Endodermal cell (in vitro differentiated cells): ENCODE results near the gene CFP. TPM values are rescaled to one million over a fixed set of nuclear protein-coding genes. Genes with fewer than 3 reads are reported as not detected.

Experiments used
- DNase-seq: peaks from one replicate; pipeline ENCODE4 v3.0.0-alpha.2; 2017
- H3K27ac ChIP-seq: 2 replicates; pipeline ENCODE4 v1.5.1; 2013; ENCODE audit warnings: mild to moderate bottlenecking, low read depth, low read length, moderate library complexity
- H3K27me3 ChIP-seq: 2 replicates; pipeline ENCODE4 v1.6.1; 2013; ENCODE audit warnings: mild to moderate bottlenecking, low read length, moderate library complexity; ENCODE audit not compliant: insufficient read depth, control insufficient read depth, poor library complexity, severe bottlenecking
- H3K36me3 ChIP-seq: 2 replicates; pipeline ENCODE4 v1.7.0; 2013; ENCODE audit warnings: mild to moderate bottlenecking, low read length, moderate library complexity; ENCODE audit not compliant: control insufficient read depth, insufficient read depth
- H3K4me1 ChIP-seq: one replicate; pipeline ENCODE4 v1.7.0; 2013; ENCODE audit warnings: low read length; ENCODE audit not compliant: control insufficient read depth, insufficient read depth
- H3K4me3 ChIP-seq: 2 replicates; pipeline ENCODE4 v1.5.1; 2013; ENCODE audit warnings: mild to moderate bottlenecking, low read length, moderate library complexity
- H3K9ac ChIP-seq: 2 replicates; pipeline ENCODE4 v1.6.1; 2013; ENCODE audit warnings: mild to moderate bottlenecking, low read length, moderate library complexity; ENCODE audit not compliant: poor library complexity, severe bottlenecking; ENCODE audit errors: extremely low read depth
- H3K9me3 ChIP-seq: 2 replicates; pipeline ENCODE4 v1.6.1; 2013; ENCODE audit warnings: mild to moderate bottlenecking, low read length, moderate library complexity; ENCODE audit not compliant: control insufficient read depth
- H3K27ac Mint-ChIP-seq: 2 replicates; pipeline ENCODE4 v1.8.0; 2020; ENCODE audit warnings: mixed read lengths
- H3K27me3 Mint-ChIP-seq: 2 replicates; pipeline ENCODE4 v1.8.0; 2021; ENCODE audit warnings: mild to moderate bottlenecking, mixed read lengths; ENCODE audit not compliant: insufficient read depth
- H3K36me3 Mint-ChIP-seq: 2 replicates; pipeline ENCODE4 v1.8.0; 2020; ENCODE audit warnings: low read depth, mixed read lengths
- H3K4me1 Mint-ChIP-seq: 2 replicates; pipeline ENCODE4 v1.8.0; 2020; ENCODE audit warnings: mixed read lengths
- H3K4me3 Mint-ChIP-seq: 2 replicates; pipeline ENCODE4 v1.8.0; 2020; ENCODE audit warnings: mild to moderate bottlenecking, moderate library complexity, mixed read lengths
- H3K9me3 Mint-ChIP-seq: 2 replicates; pipeline ENCODE4 v1.8.0; 2020; ENCODE audit warnings: mild to moderate bottlenecking, mixed read lengths
- WGBS, 2 experiments: methylation state at CpG; one replicate each; pipeline versions ENCODE4 v1.1.5 to v1.1.7; 2013; ENCODE audit warnings: missing lambda C conversion rate in 2 of 2, mixed read lengths in 1 of 2; ENCODE audit not compliant: insufficient coverage in 1 of 2, insufficient read length in 1 of 2; 5-methylcytosine and 5-hydroxymethylcytosine counted together
- total RNA-seq, 2 donors: library from RNA; stranded (reverse); fragmentation: NEBNext Ultra II Directional in 1 of 2; extraction: Animal tissue kit (Norgen Biotek cat#: 25700) in 1 of 2; gene quantifications; 2 replicates in 1 of 2; 3 replicates in 1 of 2; pipeline ENCODE4 v1.2.1, GENCODE V29; 2021
- TF ChIP-seq, protein P1 (sequence below): fragments of 200-600 bp; sonication (generic); conservative IDR thresholded peaks from 2 replicates; pipeline ENCODE4 v1.5.0; 2021; ENCODE audit warnings: antibody characterized with exemption, mild to moderate bottlenecking

CFP gene
- total RNA-seq, 2 donors from 2014 or later = 3.2 to 4.6 TPM

- TF ChIP-seq, protein P1, sequence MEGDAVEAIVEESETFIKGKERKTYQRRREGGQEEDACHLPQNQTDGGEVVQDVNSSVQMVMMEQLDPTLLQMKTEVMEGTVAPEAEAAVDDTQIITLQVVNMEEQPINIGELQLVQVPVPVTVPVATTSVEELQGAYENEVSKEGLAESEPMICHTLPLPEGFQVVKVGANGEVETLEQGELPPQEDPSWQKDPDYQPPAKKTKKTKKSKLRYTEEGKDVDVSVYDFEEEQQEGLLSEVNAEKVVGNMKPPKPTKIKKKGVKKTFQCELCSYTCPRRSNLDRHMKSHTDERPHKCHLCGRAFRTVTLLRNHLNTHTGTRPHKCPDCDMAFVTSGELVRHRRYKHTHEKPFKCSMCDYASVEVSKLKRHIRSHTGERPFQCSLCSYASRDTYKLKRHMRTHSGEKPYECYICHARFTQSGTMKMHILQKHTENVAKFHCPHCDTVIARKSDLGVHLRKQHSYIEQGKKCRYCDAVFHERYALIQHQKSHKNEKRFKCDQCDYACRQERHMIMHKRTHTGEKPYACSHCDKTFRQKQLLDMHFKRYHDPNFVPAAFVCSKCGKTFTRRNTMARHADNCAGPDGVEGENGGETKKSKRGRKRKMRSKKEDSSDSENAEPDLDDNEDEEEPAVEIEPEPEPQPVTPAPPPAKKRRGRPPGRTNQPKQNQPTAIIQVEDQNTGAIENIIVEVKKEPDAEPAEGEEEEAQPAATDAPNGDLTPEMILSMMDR = no peak
- Histone ChIP-seq H3K36me3 (no peaks in the 10 kb centered on the region), H3K9me3 (no peaks in the 10 kb centered on the region), H3K9ac (peak within 1 kb of the TSS; percentile 57), H3K4me1 (no peaks in the 10 kb centered on the region), H3K27ac (no peak within 1 kb of the TSS), H3K4me3 (peak within 1 kb of the TSS; percentile 71), H3K27me3 (no peaks in the 10 kb centered on the region)
- Mint-ChIP-seq H3K27me3 (no peaks in the 10 kb centered on the region), H3K4me3 (peak within 1 kb of the TSS; percentile 51), H3K27ac (peak within 1 kb of the TSS; percentile 24), H3K9me3 (peaks cover 59% of the 10 kb centered on the region), H3K4me1 (peaks cover 11% of the 10 kb centered on the region), H3K36me3 (no peaks in the 10 kb centered on the region)
- DNase-seq = peak; percentile 91
- WGBS, 2 experiments = 10% methylated on average over 24 of the region's 28 CpGs; no CpG with 5 or more reads in 1 of the 2 experiments
These were observed 47.7 kb downstream of the CFP start, which contains the start of gene TIMP1 for GRCh38 chrX:47581731-47582647. Gene TIMP1, plus strand, starts transcription at chrX:47582436. Its CDS starts 980 bp downstream, at chrX:47583416.

DNA sequence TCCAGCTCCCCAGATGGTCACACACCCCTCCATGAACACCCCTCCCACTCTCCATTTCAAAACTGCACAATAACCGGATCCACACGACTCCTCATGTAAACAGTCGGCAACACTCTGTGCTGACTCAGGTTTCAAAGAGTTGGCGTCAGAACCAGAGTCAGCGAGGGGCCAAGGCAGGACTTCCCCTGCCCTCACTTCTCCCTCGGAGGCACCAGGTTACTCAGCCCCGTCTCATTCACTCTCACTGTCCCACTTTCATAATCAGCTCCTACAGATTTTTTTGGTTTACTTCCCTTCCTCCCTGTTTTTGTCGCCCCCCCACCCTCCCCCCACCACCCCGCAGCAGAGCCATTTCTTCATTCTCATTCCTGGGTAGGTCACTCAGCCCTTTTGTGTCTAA lies 50.2 kb downstream of the CFP start:
- peaks cover 15% of the 10 kb centered on the region for H3K4me1 Mint-ChIP-seq
- no peak overlapping the region for H3K4me3 Mint-ChIP-seq
- TF ChIP-seq, protein P1 = no peak
- Histone ChIP-seq H3K27ac (no peak overlapping the region), H3K4me1 (no peaks in the 10 kb centered on the region), H3K36me3 (no peaks in the 10 kb centered on the region), H3K4me3 (no peak overlapping the region), H3K9me3 (no peaks in the 10 kb centered on the region), H3K9ac (no peak overlapping the region), H3K27me3 (no peaks in the 10 kb centered on the region)
- H3K9me3 Mint-ChIP-seq = peaks cover 63% of the 10 kb centered on the region
- WGBS, 2 experiments = 89 to 90% methylated on average over 3 to 7 of the region's 9 CpGs
- no peak for DNase-seq
- H3K27ac Mint-ChIP-seq = no peak overlapping the region
- H3K27me3 Mint-ChIP-seq = no peaks in the 10 kb centered on the region
- no peaks in the 10 kb centered on the region for H3K36me3 Mint-ChIP-seq

DNA sequence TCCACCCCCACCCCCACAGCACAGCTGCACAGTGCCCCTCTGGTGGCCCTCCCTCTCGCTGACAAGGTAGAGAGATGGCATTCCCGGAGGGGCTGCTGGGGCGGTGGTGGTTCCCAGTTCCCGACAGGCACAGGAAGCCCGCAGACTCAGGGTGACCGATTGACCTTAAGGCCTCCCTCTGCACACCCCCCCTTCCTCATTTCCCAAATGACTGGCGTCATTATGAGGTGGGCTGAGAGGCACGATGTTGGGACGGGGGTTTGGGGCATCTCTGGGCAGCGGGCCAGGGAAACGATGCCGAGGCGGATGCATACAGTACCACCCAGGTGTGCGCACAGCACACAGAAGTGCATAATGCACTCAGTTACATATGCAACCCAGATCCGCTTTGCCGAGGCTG lies 51.0 kb downstream of the CFP start:
- Histone ChIP-seq H3K4me1 (no peaks in the 10 kb centered on the region), H3K4me3 (no peak overlapping the region), H3K27me3 (no peaks in the 10 kb centered on the region), H3K36me3 (no peaks in the 10 kb centered on the region), H3K27ac (no peak overlapping the region), H3K9ac (no peak overlapping the region), H3K9me3 (no peaks in the 10 kb centered on the region)
- Mint-ChIP-seq H3K27me3 (no peaks in the 10 kb centered on the region), H3K4me3 (no peak overlapping the region), H3K9me3 (peaks cover 58% of the 10 kb centered on the region), H3K4me1 (peaks cover 12% of the 10 kb centered on the region), H3K36me3 (no peaks in the 10 kb centered on the region), H3K27ac (no peak overlapping the region)
- no peak for DNase-seq
- 89% methylated on average over 16 of the region's 16 CpGs; no CpG with 5 or more reads in 1 of the 2 experiments for WGBS, 2 experiments
- TF ChIP-seq, protein P1 = no peak
